ENCODE results near the gene CERS2.

DNA sequence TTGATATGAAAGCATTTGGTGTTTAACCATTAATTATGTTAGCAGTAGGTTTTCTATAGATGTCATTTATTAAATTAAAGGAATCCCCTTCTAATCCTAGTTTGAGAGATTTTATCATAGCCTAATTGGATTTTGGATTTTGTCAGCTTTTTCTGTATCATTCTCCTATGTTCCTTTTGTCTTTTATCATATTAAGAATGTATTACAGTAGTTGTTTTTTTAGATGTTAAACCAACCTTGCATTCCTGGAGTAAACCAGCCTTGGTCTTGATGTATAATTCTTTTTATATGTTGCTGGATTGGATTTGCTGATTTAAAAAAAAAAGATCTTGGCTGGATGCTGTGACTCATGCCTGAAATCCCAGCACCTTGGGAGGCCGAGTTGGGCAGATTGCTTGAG is 42.9 kb downstream of the CERS2 start:
- TF ChIP-seq, protein P1, sequence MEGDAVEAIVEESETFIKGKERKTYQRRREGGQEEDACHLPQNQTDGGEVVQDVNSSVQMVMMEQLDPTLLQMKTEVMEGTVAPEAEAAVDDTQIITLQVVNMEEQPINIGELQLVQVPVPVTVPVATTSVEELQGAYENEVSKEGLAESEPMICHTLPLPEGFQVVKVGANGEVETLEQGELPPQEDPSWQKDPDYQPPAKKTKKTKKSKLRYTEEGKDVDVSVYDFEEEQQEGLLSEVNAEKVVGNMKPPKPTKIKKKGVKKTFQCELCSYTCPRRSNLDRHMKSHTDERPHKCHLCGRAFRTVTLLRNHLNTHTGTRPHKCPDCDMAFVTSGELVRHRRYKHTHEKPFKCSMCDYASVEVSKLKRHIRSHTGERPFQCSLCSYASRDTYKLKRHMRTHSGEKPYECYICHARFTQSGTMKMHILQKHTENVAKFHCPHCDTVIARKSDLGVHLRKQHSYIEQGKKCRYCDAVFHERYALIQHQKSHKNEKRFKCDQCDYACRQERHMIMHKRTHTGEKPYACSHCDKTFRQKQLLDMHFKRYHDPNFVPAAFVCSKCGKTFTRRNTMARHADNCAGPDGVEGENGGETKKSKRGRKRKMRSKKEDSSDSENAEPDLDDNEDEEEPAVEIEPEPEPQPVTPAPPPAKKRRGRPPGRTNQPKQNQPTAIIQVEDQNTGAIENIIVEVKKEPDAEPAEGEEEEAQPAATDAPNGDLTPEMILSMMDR (IDR thresholded peaks at IDR 0.05; ENCODE audit: insufficient read depth, low read length, poor library complexity, severe bottlenecking), result no peak
- no peak for TF ChIP-seq EZH2phosphoT487 (conservative IDR thresholded peaks at IDR 0.05; ENCODE audit: low read length)
